HEK293 (cell line): Measurements from ENCODE around the gene LDLRAP1.
A peak's percentile ranks its signal among the peaks of the same experiment; 100 is the strongest.

Source experiments
- CTCF ChIA-PET: fragments of 350-600 bp; formaldehyde crosslinking; extraction: SDS; loops from one replicate; lab custom pipeline; 2021; ENCODE audit warnings: antibody characterized with exemption; lab: Yijun Ruan, JAX
- POLR2A ChIA-PET: fragments of 300-600 bp; formaldehyde crosslinking; extraction: SDS; loops from one replicate; lab custom pipeline; 2020; ENCODE audit warnings: antibody characterized with exemption, inconsistent platforms; lab: Yijun Ruan, JAX
- H3K27ac ChIP-seq: fragments of 200-500 bp; sonication (Bioruptor generic); 2 replicates; pipeline ENCODE4 v1.5.1; 2014; ENCODE audit warnings: low read depth, low read length, control low read depth, inconsistent platforms; ENCODE audit errors: extremely low read depth
- H3K36me3 ChIP-seq, 2 experiments: fragments of 200-500 bp in 1 of 2; sonication (Bioruptor generic) in 1 of 2; 1 replicate in 1 of 2; 2 replicates in 1 of 2; pipeline ENCODE4 v1.5.1; 2014 to 2017; ENCODE audit warnings: inconsistent platforms in 2 of 2, low read length in 2 of 2; ENCODE audit not compliant: control insufficient read depth in 2 of 2, insufficient read depth in 1 of 2
- H3K4me1 ChIP-seq: fragments of 200-500 bp; sonication (Bioruptor generic); 2 replicates; pipeline ENCODE4 v1.5.1; 2014; ENCODE audit warnings: mild to moderate bottlenecking, low read length, inconsistent platforms; ENCODE audit not compliant: control insufficient read depth, insufficient read depth
- H3K4me3 ChIP-seq: 2 replicates; pipeline ENCODE4 v1.5.1; 2011; ENCODE audit warnings: low read depth, mild to moderate bottlenecking, control low read depth, low read length, moderate library complexity
- H3K9me3 ChIP-seq: fragments of 200-500 bp; sonication (Bioruptor generic); 2 replicates; pipeline ENCODE4 v1.5.1; 2014; ENCODE audit warnings: low read depth, low read length, inconsistent platforms; ENCODE audit not compliant: control insufficient read depth, insufficient read depth
- BCL6B ChIP-seq: fragments of 450-650 bp; formaldehyde crosslinking; IDR thresholded peaks from 2 replicates; pipeline ENCODE4 v1.5.1; 2017; ENCODE audit warnings: missing biosample characterization, missing genetic modification characterization
- KLF8 ChIP-seq: fragments of 450-650 bp; formaldehyde crosslinking; IDR thresholded peaks from 2 replicates; pipeline ENCODE4 v1.5.1; 2016; ENCODE audit warnings: missing biosample characterization, missing genetic modification characterization
- MYNN ChIP-seq: fragments of 450-650 bp; formaldehyde crosslinking; IDR thresholded peaks from 2 replicates; pipeline ENCODE4 v1.5.1; 2016; ENCODE audit warnings: missing biosample characterization, missing genetic modification characterization, borderline replicate concordance
- OVOL3 ChIP-seq: fragments of 450-650 bp; formaldehyde crosslinking; IDR thresholded peaks from 2 replicates; pipeline ENCODE4 v1.5.1; 2016; ENCODE audit warnings: missing biosample characterization, missing genetic modification characterization
- ZFP37 ChIP-seq: fragments of 450-650 bp; formaldehyde crosslinking; IDR thresholded peaks from 2 replicates; pipeline ENCODE4 v1.5.1; 2016; ENCODE audit warnings: missing biosample characterization, missing genetic modification characterization
- ZNF132 ChIP-seq: fragments of 450-650 bp; formaldehyde crosslinking; IDR thresholded peaks from 2 replicates; pipeline ENCODE4 v1.5.1; 2017; ENCODE audit warnings: missing biosample characterization, missing genetic modification characterization, borderline replicate concordance
- ZNF174 ChIP-seq: fragments of 450-650 bp; formaldehyde crosslinking; IDR thresholded peaks from 2 replicates; pipeline ENCODE4 v1.5.0; 2017; ENCODE audit warnings: missing biosample characterization, mild to moderate bottlenecking, missing genetic modification characterization
- ZNF184 ChIP-seq: fragments of 450-650 bp; IDR thresholded peaks from 2 replicates; pipeline ENCODE4 v1.5.1; 2018; ENCODE audit warnings: missing biosample characterization, mild to moderate bottlenecking, missing genetic modification characterization
- ZNF23 ChIP-seq: fragments of 450-650 bp; formaldehyde crosslinking; IDR thresholded peaks from 2 replicates; pipeline ENCODE4 v1.5.1; 2016; ENCODE audit warnings: missing biosample characterization, missing genetic modification characterization, borderline replicate concordance
- ZNF324 ChIP-seq: fragments of 450-650 bp; formaldehyde crosslinking; IDR thresholded peaks from 2 replicates; pipeline ENCODE4 v1.5.1; 2016; ENCODE audit warnings: missing biosample characterization, missing genetic modification characterization
- ZNF423 ChIP-seq: fragments of 450-650 bp; formaldehyde crosslinking; IDR thresholded peaks from 2 replicates; pipeline ENCODE4 v1.5.1; 2016; ENCODE audit warnings: missing biosample characterization, missing genetic modification characterization
- ZNF707 ChIP-seq: fragments of 450-650 bp; formaldehyde crosslinking; IDR thresholded peaks from 2 replicates; pipeline ENCODE4 v1.5.1; 2016; ENCODE audit warnings: missing biosample characterization, missing genetic modification characterization
- ZNF768 ChIP-seq: fragments of 450-650 bp; formaldehyde crosslinking; IDR thresholded peaks from 2 replicates; pipeline ENCODE4 v1.5.1; 2018; ENCODE audit warnings: missing biosample characterization, mild to moderate bottlenecking, missing genetic modification characterization
- ZSCAN16 ChIP-seq: fragments of 450-650 bp; formaldehyde crosslinking; IDR thresholded peaks from 2 replicates; pipeline ENCODE4 v1.5.1; 2016; ENCODE audit warnings: missing biosample characterization, missing genetic modification characterization
- TF ChIP-seq, protein P1 (sequence below): fragments of 450-650 bp; formaldehyde crosslinking; IDR thresholded peaks from 2 replicates; pipeline ENCODE4 v1.5.1; 2016; ENCODE audit warnings: missing biosample characterization, missing genetic modification characterization
- TF ChIP-seq, protein P2 (sequence below): fragments of 450-650 bp; formaldehyde crosslinking; IDR thresholded peaks from 2 replicates; pipeline ENCODE4 v1.5.1; 2016; ENCODE audit warnings: missing biosample characterization, missing genetic modification characterization
- TF ChIP-seq, protein P3 (sequence below): fragments of 450-650 bp; formaldehyde crosslinking; IDR thresholded peaks from 2 replicates; pipeline ENCODE4 v1.5.1; 2017; ENCODE audit warnings: missing biosample characterization, missing genetic modification characterization
- TF ChIP-seq, protein P4 (sequence below): fragments of 450-650 bp; formaldehyde crosslinking; IDR thresholded peaks from 2 replicates; pipeline ENCODE4 v1.5.1; 2016; ENCODE audit warnings: missing biosample characterization, missing genetic modification characterization
- TF ChIP-seq, protein P5 (sequence below): fragments of 450-650 bp; formaldehyde crosslinking; IDR thresholded peaks from 2 replicates; pipeline ENCODE4 v1.5.1; 2016; ENCODE audit warnings: missing biosample characterization, missing genetic modification characterization
- TF ChIP-seq, protein P6 (sequence below): fragments of 450-650 bp; formaldehyde crosslinking; IDR thresholded peaks from 2 replicates; pipeline ENCODE4 v1.5.1; 2016; ENCODE audit warnings: missing biosample characterization, missing genetic modification characterization
- TF ChIP-seq, protein P7 (sequence below): fragments of 450-650 bp; formaldehyde crosslinking; IDR thresholded peaks from 2 replicates; pipeline ENCODE4 v1.5.1; 2016; ENCODE audit warnings: missing biosample characterization, missing genetic modification characterization
- TF ChIP-seq, protein P8 (sequence below): fragments of 450-650 bp; formaldehyde crosslinking; IDR thresholded peaks from 2 replicates; pipeline ENCODE4 v1.5.1; 2016; ENCODE audit warnings: missing biosample characterization, missing genetic modification characterization

Gene LDLRAP1

GRCh38 chr1:25541889-25542658 is 1.3 kb upstream of the LDLRAP1 start (continued):
- TF ChIP-seq ZNF423 (tag by site-specific recombination) (no peak), MYNN (tag by site-specific recombination) (no peak), ZNF184 (no peak), OVOL3 (tag by site-specific recombination) (no peak)
- TF ChIP-seq, protein P1, sequence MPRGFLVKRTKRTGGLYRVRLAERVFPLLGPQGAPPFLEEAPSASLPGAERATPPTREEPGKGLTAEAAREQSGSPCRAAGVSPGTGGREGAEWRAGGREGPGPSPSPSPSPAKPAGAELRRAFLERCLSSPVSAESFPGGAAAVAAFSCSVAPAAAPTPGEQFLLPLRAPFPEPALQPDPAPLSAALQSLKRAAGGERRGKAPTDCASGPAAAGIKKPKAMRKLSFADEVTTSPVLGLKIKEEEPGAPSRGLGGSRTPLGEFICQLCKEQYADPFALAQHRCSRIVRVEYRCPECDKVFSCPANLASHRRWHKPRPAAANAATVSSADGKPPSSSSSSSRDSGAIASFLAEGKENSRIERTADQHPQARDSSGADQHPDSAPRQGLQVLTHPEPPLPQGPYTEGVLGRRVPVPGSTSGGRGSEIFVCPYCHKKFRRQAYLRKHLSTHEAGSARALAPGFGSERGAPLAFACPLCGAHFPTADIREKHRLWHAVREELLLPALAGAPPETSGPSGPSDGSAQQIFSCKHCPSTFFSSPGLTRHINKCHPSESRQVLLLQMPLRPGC = no peak
- TF ChIP-seq, protein P2, sequence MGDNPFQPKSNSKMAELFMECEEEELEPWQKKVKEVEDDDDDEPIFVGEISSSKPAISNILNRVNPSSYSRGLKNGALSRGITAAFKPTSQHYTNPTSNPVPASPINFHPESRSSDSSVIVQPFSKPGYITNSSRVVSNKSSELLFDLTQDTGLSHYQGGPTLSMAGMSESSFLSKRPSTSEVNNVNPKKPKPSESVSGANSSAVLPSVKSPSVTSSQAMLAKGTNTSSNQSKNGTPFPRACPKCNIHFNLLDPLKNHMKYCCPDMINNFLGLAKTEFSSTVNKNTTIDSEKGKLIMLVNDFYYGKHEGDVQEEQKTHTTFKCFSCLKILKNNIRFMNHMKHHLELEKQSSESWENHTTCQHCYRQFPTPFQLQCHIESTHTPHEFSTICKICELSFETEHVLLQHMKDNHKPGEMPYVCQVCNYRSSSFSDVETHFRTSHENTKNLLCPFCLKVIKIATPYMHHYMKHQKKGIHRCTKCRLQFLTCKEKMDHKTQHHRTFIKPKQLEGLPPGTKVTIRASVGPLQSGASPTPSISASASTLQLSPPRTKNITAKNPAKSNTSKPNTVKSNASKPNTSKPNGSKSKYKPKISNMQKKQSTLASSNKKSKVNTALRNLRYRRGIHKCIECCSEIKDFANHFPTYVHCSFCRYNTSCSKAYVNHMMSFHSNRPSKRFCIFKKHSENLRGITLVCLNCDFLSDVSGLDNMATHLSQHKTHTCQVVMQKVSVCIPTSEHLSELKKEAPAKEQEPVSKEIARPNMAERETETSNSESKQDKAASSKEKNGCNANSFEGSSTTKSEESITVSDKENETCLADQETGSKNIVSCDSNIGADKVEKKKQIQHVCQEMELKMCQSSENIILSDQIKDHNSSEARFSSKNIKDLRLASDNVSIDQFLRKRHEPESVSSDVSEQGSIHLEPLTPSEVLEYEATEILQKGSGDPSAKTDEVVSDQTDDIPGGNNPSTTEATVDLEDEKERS (tag by site-specific recombination) = no peak
- TF ChIP-seq, protein P3, sequence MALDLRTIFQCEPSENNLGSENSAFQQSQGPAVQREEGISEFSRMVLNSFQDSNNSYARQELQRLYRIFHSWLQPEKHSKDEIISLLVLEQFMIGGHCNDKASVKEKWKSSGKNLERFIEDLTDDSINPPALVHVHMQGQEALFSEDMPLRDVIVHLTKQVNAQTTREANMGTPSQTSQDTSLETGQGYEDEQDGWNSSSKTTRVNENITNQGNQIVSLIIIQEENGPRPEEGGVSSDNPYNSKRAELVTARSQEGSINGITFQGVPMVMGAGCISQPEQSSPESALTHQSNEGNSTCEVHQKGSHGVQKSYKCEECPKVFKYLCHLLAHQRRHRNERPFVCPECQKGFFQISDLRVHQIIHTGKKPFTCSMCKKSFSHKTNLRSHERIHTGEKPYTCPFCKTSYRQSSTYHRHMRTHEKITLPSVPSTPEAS = no peak

- Histone ChIP-seq H3K4me1 (0 out of 2 replicates have a peak, but pooled peaks cover 4% of the 10 kb centered on the region), H3K36me3 (no peaks in the 10 kb centered on the region), H3K9me3 (no peaks in the 10 kb centered on the region), H3K4me3 (peak overlapping the region; percentile 19), H3K27ac (no peak overlapping the region)
- ChIA-PET CTCF (interaction anchor here (0.7 to 1.0 kb wide), 2 partner anchors 22 to 55 kb away, joined by 3 read pairs; no protein-coding TSS in a partner anchor), POLR2A (interaction anchor here (1.0 kb wide), 1 partner anchor 18 kb away, joined by 3 read pairs; no protein-coding TSS in a partner anchor)
- TF ChIP-seq ZFP37 (tag by site-specific recombination) = no peak
- no peak for TF ChIP-seq BCL6B (tag by site-specific recombination)
- TF ChIP-seq, protein P4, sequence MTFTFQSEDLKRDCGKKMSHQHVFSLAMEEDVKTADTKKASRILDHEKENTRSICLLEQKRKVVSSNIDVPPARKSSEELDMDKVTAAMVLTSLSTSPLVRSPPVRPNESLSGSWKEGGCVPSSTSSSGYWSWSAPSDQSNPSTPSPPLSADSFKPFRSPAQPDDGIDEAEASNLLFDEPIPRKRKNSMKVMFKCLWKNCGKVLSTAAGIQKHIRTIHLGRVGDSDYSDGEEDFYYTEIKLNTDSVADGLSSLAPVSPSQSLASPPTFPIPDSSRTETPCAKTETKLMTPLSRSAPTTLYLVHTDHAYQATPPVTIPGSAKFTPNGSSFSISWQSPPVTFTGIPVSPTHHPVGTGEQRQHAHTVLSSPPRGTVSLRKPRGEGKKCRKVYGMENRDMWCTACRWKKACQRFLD = 0 out of 2 replicates have a peak, but pooled peaks have one; percentile 12
- TF ChIP-seq, protein P5, sequence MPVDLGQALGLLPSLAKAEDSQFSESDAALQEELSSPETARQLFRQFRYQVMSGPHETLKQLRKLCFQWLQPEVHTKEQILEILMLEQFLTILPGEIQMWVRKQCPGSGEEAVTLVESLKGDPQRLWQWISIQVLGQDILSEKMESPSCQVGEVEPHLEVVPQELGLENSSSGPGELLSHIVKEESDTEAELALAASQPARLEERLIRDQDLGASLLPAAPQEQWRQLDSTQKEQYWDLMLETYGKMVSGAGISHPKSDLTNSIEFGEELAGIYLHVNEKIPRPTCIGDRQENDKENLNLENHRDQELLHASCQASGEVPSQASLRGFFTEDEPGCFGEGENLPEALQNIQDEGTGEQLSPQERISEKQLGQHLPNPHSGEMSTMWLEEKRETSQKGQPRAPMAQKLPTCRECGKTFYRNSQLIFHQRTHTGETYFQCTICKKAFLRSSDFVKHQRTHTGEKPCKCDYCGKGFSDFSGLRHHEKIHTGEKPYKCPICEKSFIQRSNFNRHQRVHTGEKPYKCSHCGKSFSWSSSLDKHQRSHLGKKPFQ (tag by site-specific recombination) = no peak
- TF ChIP-seq ZNF174 (tag by site-specific recombination) = no peak
- TF ChIP-seq ZNF23 (tag by site-specific recombination) = no peak
- TF ChIP-seq ZNF324 (tag by site-specific recombination) = no peak
- no peak for TF ChIP-seq ZNF707 (tag by site-specific recombination)
- TF ChIP-seq ZSCAN16 = no peak
- TF ChIP-seq ZNF132 (tag by site-specific recombination) = no peak
- peak; percentile 51; the same call in 1 of the 2 replicates for TF ChIP-seq KLF8 (tag by site-specific recombination)
- TF ChIP-seq, protein P6, sequence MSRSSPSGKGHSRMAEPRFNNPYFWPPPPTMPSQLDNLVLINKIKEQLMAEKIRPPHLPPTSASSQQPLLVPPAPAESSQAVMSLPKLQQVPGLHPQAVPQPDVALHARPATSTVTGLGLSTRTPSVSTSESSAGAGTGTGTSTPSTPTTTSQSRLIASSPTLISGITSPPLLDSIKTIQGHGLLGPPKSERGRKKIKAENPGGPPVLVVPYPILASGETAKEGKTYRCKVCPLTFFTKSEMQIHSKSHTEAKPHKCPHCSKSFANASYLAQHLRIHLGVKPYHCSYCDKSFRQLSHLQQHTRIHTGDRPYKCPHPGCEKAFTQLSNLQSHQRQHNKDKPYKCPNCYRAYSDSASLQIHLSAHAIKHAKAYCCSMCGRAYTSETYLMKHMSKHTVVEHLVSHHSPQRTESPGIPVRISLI (tag by site-specific recombination) = no peak
- no peak; the same call in 1 of the 2 replicates for TF ChIP-seq ZNF768 (tag by site-specific recombination)
- TF ChIP-seq, protein P7, sequence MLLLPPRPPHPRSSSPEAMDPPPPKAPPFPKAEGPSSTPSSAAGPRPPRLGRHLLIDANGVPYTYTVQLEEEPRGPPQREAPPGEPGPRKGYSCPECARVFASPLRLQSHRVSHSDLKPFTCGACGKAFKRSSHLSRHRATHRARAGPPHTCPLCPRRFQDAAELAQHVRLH (tag by site-specific recombination) = 0 out of 2 replicates have a peak, but pooled peaks have one; percentile 63
- TF ChIP-seq, protein P8, sequence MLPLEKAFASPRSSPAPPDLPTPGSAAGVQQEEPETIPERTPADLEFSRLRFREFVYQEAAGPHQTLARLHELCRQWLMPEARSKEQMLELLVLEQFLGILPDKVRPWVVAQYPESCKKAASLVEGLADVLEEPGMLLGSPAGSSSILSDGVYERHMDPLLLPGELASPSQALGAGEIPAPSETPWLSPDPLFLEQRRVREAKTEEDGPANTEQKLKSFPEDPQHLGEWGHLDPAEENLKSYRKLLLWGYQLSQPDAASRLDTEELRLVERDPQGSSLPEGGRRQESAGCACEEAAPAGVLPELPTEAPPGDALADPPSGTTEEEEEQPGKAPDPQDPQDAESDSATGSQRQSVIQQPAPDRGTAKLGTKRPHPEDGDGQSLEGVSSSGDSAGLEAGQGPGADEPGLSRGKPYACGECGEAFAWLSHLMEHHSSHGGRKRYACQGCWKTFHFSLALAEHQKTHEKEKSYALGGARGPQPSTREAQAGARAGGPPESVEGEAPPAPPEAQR (tag by site-specific recombination) = no peak
These were observed 391 bp upstream of the LDLRAP1 start for GRCh38 chr1:25543005-25543424.
